Fibroblast of lung (primary cell): ENCODE measurements around the gene AKR1C3. TPM values are rescaled to one million over a fixed set of nuclear protein-coding genes. Genes with fewer than 3 reads are reported as not detected.

ENCODE experiments used
- DNase-seq, 2 donors: peaks; one replicate each; pipeline versions ENCODE4 v3.0.0 to v3.0.0-alpha.2; 2010; ENCODE audit warnings: low read depth in 2 of 2
- H2AFZ ChIP-seq: 2 replicates; pipeline ENCODE4 v1.5.1; 2012; ENCODE audit warnings: low read length, control low read depth, inconsistent platforms
- H3K27ac ChIP-seq: 2 replicates; pipeline ENCODE4 v1.5.1; 2011; ENCODE audit warnings: low read length, control low read depth; ENCODE audit not compliant: insufficient read depth
- H3K27me3 ChIP-seq: 2 replicates; pipeline ENCODE4 v1.5.1; 2011; ENCODE audit warnings: mild to moderate bottlenecking, low read length; ENCODE audit not compliant: control insufficient read depth, insufficient read depth
- H3K36me3 ChIP-seq: 2 replicates; pipeline ENCODE4 v1.5.1; 2011; ENCODE audit warnings: low read length; ENCODE audit not compliant: control insufficient read depth, insufficient read depth
- H3K4me1 ChIP-seq: 2 replicates; pipeline ENCODE4 v1.5.1; 2011; ENCODE audit warnings: low read length; ENCODE audit not compliant: control insufficient read depth, insufficient read depth; ENCODE audit errors: extremely low read depth
- H3K4me2 ChIP-seq: 2 replicates; pipeline ENCODE4 v1.5.1; 2011; ENCODE audit warnings: low read length, control low read depth; ENCODE audit not compliant: insufficient read depth; ENCODE audit errors: extremely low read depth
- H3K4me3 ChIP-seq, 4 experiments: fragments of 200-600 bp in 1 of 4; sonication (generic) in 1 of 4; replicated peaks in 1 of 4; 2 replicates each; pipeline ENCODE4 v1.5.1; 2011 to 2016; ENCODE audit warnings: low read length in 4 of 4, low read depth in 3 of 4, mild to moderate bottlenecking in 3 of 4, control low read depth in 2 of 4, inconsistent platforms in 1 of 4, mixed read lengths in 1 of 4; ENCODE audit not compliant: insufficient read depth in 1 of 4; ENCODE audit errors: control extremely low read depth in 1 of 4
- H3K79me2 ChIP-seq: 2 replicates; pipeline ENCODE4 v1.5.1; 2012; ENCODE audit warnings: mild to moderate bottlenecking, low read length, inconsistent platforms; ENCODE audit not compliant: control insufficient read depth, insufficient read depth
- H3K9ac ChIP-seq: 2 replicates; pipeline ENCODE4 v1.5.1; 2011; ENCODE audit warnings: mild to moderate bottlenecking, low read length, control low read depth; ENCODE audit not compliant: insufficient read depth
- H3K9me3 ChIP-seq: 2 replicates; pipeline ENCODE4 v1.5.1; 2012; ENCODE audit warnings: low read depth, low read length; ENCODE audit not compliant: control insufficient read depth, insufficient read depth
- H4K20me1 ChIP-seq: 2 replicates; pipeline ENCODE4 v1.5.1; 2011; ENCODE audit warnings: low read length; ENCODE audit not compliant: control insufficient read depth, insufficient read depth; ENCODE audit errors: extremely low read depth
- CTCF ChIP-seq, 2 donors: IDR thresholded peaks in 1 of 2; conservative IDR thresholded peaks in 1 of 2; 1 replicate in 1 of 2; 2 replicates in 1 of 2; pipeline ENCODE4 v1.5.1; 2011 to 2012; ENCODE audit warnings: low read length in 2 of 2, control low read depth in 1 of 2, inconsistent platforms in 1 of 2, low read depth in 1 of 2, mild to moderate bottlenecking in 1 of 2
- EZH2 ChIP-seq: IDR thresholded peaks from 2 replicates; pipeline ENCODE4 v1.5.1; 2012; ENCODE audit warnings: low read length, control low read depth, mild to moderate bottlenecking; ENCODE audit errors: missing control alignments
- polyA plus RNA-seq, 2 donors: library from polyadenylated mRNA; depleted of rRNA in 1 of 2; stranded (reverse) in 1 of 2; unstranded in 1 of 2; fragments of >200 nt; gene quantifications; 2 replicates each; pipeline ENCODE4 v1.2.1, GENCODE V29; 2011 to 2012; ENCODE audit warnings: missing spikeins in 1 of 2
- total RNA-seq: library from RNA; depleted of rRNA; stranded (reverse); fragments of >200 nt; gene quantifications from 2 replicates; pipeline ENCODE4 v1.2.1, GENCODE V29; 2014

Gene AKR1C3
- total and polyA plus RNA-seq, 2 donors (not counting 1 experiment from before 2014, with no cell fraction given), result 36.3 to 44.3 TPM

GRCh38 chr10:5142199-5142598 is 48.0 kb downstream of the AKR1C3 start:
- no peak for DNase-seq
- Histone ChIP-seq H4K20me1 (no peaks in the 10 kb centered on the region), H3K9ac (no peak overlapping the region), H3K79me2 (no peaks in the 10 kb centered on the region), H3K4me2 (no peak overlapping the region), H3K9me3 (no peaks in the 10 kb centered on the region), H3K4me3 (no peak overlapping the region), H3K4me1 (no peaks in the 10 kb centered on the region), H3K36me3 (no peaks in the 10 kb centered on the region), H3K27ac (no peak overlapping the region), H3K27me3 (no peaks in the 10 kb centered on the region), H2AFZ (no peak overlapping the region)
- TF ChIP-seq CTCF (conservative IDR thresholded peaks at IDR 0.05 in 1 of 2, IDR thresholded peaks at IDR 0.05 in 1 of 2; ENCODE audit: low read depth in 1 of 2, low read length in 2 of 2), result no peak
- TF ChIP-seq EZH2, result no peak

GRCh38 chr10:5143137-5143536 is 48.9 kb downstream of the AKR1C3 start:
- no peaks in the 10 kb centered on the region for H3K9me3 ChIP-seq
- no peak overlapping the region for H3K4me3 ChIP-seq
- H2AFZ ChIP-seq, result no peak overlapping the region
- H3K27me3 ChIP-seq, result no peaks in the 10 kb centered on the region
- no peak overlapping the region for H3K27ac ChIP-seq
- H4K20me1 ChIP-seq, result no peaks in the 10 kb centered on the region
- no peaks in the 10 kb centered on the region for H3K36me3 ChIP-seq
- no peak overlapping the region for H3K4me2 ChIP-seq
- H3K4me1 ChIP-seq, result no peaks in the 10 kb centered on the region
- TF ChIP-seq CTCF (conservative IDR thresholded peaks at IDR 0.05 in 1 of 2, IDR thresholded peaks at IDR 0.05 in 1 of 2; ENCODE audit: low read depth in 1 of 2, low read length in 2 of 2) (no peak), EZH2 (no peak)
- DNase-seq, result no peak
- no peaks in the 10 kb centered on the region for H3K79me2 ChIP-seq
- no peak overlapping the region for H3K9ac ChIP-seq

- Histone ChIP-seq H3K9me3 (no peaks in the 10 kb centered on the region), H3K4me2 (no peak overlapping the region), H3K27ac (no peak overlapping the region), H3K4me1 (no peaks in the 10 kb centered on the region), H4K20me1 (no peaks in the 10 kb centered on the region), H3K36me3 (no peaks in the 10 kb centered on the region), H3K9ac (no peak overlapping the region), H3K4me3 (no peak overlapping the region), H3K79me2 (no peaks in the 10 kb centered on the region), H3K27me3 (no peaks in the 10 kb centered on the region), H2AFZ (no peak overlapping the region)
- DNase-seq, result no peak
- TF ChIP-seq EZH2 (no peak), CTCF (conservative IDR thresholded peaks at IDR 0.05 in 1 of 2, IDR thresholded peaks at IDR 0.05 in 1 of 2; ENCODE audit: low read depth in 1 of 2, low read length in 2 of 2) (no peak)
Observed at GRCh38 chr10:5146920-5147254, 52.7 kb downstream of the AKR1C3 start.
